GM18861 (cell line): ENCODE measurements around the gene NELL2.

Experiments used
- ATAC-seq: cut with Tn5 transposase; IDR thresholded peaks from one replicate; pipeline ENCODE4 v1.9.1; 2021; ENCODE audit not compliant: unreplicated experiment

NELL2 gene

DNA sequence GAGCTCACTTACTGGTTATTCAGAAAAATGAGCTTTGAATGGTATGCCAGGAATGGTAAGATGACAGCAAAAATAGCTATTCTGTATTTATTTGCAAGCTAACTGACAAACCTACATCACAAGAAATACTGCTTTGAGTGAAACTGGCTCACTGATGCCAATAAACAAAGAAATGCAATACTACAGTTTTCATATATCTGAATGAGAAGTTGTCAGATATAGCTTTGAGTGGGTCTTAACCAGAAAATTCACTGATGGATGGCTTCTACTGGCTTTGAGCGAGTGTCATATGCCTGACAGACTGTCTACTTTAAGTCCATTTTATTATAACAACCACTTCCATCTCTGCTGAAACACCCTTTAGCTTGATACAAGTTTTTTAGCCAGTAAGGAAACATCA, 330.1 kb downstream of the NELL2 start:
- ATAC-seq: no peak

DNA sequence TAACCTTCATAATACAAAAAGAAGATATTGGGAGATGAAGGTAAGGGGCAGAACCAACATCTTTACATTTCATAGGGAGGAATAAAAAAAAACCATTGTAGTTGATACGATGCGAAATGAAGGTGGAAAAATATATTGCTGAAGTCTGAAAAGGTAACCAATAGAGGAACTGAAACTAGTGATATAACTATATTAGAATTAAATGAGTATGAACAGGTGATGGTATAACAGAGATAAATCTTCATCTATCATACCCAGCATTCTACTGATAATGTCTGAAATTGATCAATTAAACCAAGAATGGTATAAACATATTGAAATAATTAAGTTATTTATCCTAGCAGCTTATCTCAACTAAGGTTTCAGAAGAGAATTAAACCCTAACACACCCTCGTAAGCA, 332.1 kb downstream of the NELL2 start:
- ATAC-seq: peak; percentile 69

GRCh38 chr12:44542716-44543115, 333.4 kb downstream of the NELL2 start:
- ATAC-seq: no peak

DNA sequence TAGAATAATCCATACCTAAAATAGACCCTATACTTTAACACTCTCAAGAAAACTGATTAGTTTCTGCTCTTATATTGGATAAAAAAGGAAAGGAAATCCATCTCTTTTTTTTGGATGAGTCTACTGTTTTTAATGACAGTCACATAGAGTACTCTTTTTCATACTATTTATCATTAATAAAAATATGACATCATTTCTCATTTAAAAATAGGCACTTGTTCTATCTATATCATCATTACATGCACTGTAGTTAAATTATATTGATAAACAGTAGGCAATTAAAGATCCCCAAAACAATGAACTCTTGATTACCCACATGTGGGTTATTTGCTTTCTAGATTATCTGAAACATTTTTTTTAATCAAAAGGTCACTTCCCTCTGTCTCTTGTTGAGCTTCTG, 338.8 kb downstream of the NELL2 start:
- no peak for ATAC-seq

GRCh38 chr12:44532940-44533339, 343.2 kb downstream of the NELL2 start:
- ATAC-seq: no peak

GRCh38 chr12:44531320-44531971, 344.7 kb downstream of the NELL2 start:
- no peak for ATAC-seq

DNA sequence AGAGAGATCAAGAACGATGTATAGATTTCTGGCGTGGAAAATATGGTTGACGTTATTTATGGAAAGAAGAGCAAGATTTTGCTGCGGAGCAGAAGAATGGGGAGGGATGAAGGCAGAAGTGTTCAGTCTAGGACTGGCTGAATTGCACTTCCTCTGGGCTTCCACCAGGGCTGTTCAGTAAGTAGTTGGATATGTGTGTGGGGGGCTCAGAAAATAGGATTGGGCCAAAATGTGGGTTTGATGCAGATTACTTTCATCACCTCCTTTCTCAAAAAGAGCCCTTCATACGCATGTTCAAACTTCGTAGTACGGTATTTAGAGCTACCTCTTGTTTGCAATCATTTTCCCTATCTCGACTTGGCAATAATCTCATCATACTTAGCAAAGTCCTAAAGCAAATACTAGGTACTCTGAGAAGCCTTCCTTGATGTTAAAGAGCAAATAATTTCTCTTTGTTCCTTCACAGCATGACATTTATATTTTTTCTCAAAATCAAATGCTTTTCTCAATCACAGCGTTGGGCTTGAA, 349.4 kb downstream of the NELL2 start:
- ATAC-seq: no peak

- no peak for ATAC-seq
Measured at GRCh38 chr12:44525806-44526654, 350.1 kb downstream of the NELL2 start.

GRCh38 chr12:44523828-44524227, 352.3 kb downstream of the NELL2 start:
- no peak for ATAC-seq

GRCh38 chr12:44521702-44522101, 354.4 kb downstream of the NELL2 start:
- ATAC-seq: no peak

GRCh38 chr12:44519931-44520330, 356.2 kb downstream of the NELL2 start:
- ATAC-seq: no peak

DNA sequence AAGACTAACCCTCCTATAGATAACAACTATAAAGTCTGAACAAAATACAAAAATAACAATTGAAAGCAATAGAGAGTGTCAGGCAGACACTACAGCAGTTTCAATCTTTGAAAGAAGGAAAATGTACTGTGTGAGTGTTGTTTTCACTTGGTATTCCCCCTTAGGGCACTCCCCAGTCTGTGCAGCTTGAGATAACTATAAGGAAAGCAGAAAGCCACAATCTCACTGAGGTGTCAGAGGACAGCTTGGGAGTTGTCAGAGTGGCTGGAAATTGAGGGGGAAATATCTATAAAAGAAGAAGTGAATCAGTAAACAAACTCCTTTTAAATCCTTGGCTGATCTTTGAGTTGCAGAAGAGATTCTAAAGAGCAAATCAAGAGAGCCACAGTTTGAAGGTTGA, 364.8 kb downstream of the NELL2 start:
- no peak for ATAC-seq

- ATAC-seq: no peak
Measured at GRCh38 chr12:44510510-44510909, 365.6 kb downstream of the NELL2 start.

DNA sequence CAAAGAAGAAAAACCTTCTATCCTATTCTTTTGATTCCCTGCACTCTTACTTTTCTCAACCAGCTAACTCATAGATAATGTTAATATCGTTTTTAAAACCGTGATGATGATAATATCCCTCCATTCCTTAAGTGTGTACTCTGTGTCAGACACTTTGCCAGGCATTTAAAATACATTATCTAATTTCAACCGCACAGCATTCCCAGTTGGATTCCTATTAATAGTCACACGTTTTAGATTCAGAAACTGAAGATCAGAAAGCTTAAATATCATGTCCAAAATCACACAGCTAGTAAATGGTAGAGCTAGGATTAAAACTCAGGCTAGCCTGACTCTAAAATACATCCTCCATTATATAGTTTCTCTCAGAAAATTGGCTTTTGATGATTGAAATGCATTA, 366.0 kb downstream of the NELL2 start:
- no peak for ATAC-seq

DNA sequence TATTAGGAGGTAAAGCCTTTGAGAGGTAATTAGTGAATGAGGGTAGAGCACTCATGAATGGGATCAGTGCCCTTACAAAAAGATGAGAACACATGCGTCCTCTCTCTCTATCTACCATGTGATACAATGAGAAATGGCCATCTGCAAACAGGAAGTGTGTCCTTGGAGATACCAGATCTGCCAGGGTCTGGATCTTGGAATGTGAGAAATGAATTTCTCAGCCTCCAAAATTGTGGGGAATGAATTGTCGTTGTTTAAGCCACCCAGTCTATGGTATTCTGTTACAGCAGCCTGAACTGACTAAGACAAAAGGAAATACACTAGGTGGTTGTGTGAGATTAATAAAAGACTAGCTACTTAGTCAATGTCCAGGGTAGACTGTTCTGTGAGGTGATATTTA, 366.6 kb downstream of the NELL2 start:
- no peak for ATAC-seq

DNA sequence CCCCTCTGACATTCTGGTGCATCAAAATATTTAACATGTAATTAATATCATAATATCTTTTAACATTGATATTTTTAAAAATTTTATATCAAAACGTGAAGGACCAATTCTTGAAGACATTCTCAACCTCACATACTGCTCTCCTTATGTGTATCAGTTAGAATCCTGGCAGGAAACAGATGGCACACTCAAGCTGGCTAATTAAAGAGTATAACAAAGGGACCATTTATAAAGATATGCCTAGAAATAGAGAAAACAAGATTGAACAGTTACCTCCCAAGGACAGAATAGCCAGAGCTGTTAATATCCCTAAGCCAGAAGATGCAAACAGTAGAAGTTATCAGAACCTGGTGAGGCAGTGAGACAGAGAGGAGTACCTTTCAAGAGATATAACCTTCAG, 368.7 kb downstream of the NELL2 start:
- ATAC-seq: no peak

DNA sequence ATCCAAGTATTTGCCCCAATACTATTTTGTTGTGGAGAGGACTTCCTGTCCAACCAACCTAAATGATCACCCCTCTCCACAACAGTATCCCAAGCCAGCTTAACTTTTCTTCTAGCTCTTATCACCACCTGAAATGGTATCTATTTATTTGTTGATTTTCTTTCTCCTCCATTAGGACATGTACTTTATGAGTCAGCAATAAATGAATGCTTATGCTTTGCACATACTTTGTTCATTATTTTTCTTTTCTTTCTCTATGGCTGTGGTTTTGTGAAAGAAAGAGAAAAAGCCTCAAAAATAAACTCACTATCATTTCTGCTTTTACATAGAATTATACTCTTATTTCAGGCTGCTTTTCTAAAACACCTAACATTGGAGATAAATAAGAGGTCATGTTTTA, 371.3 kb downstream of the NELL2 start:
- no peak for ATAC-seq

- no peak for ATAC-seq
Measured at GRCh38 chr12:44503329-44503728, 372.8 kb downstream of the NELL2 start.

GRCh38 chr12:44502681-44503080, 373.4 kb downstream of the NELL2 start:
- ATAC-seq: no peak

DNA sequence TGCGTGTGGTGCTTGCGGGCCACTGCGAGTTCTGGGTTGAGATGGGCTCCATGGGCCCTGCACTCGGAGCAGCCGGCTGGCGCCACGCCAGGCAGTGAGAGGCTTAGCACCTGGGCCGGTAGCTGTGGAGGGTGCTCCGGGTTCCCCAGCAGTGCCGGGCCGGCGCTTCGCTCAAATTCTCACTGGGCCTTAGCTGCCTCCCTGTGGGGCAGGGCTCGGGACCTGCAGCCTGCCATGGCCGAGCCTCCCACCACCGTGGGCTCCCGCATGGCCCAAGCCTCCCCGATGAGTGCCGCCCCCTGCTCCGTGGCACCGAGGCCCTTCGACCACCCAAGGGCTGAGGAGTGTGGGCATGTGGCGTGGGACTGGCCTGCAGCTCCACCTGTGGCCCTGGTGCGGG, 375.7 kb downstream of the NELL2 start:
- ATAC-seq: no peak

DNA sequence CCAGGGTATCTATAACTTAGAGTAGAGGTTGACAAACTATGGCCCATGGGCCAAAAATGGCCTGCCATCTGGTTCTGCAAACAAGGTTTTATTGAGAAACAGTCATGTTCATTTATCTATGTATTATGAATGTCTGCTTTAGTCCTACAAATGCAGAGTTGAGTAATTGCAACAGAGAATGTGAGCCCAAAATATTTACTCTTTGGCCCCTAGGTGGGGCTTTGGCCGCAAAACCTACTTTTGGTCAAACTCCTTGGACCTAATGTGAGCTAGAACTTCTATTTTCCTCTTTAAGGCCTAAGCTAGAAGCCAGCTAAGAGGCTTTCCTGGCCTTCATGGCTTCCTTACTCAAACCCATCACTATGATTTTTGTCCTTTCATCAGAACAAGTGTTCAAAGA, 379.1 kb downstream of the NELL2 start:
- no peak for ATAC-seq

- no peak for ATAC-seq
Measured at GRCh38 chr12:44490181-44490580, 385.9 kb downstream of the NELL2 start.
